Esophagus mucosa (tissue), 1 donor: ENCODE results near the gene PRDM11. TPM values are rescaled to one million over a fixed set of nuclear protein-coding genes. Genes with fewer than 3 reads are reported as not detected.
A peak's percentile ranks its signal among the peaks of the same experiment; 100 is the strongest.

Experiments used
- ATAC-seq: fragments of 200-7000 bp; cut with Tn5 transposase; one replicate; pipeline ENCODE4 v1.9.1; 2020
- total RNA-seq: library from RNA; stranded (reverse); gene quantifications from one replicate; pipeline ENCODE4 v1.2.4, GENCODE V29; 2023
- donor health status: DM: yes; HTN: yes; CAD: no.

Gene PRDM11
- total RNA-seq, 1 donor from 2014 or later, result 5.7 TPM

- ATAC-seq, result no peak
These were observed 66.3 kb downstream of the PRDM11 start for GRCh38 chr11:45212566-45213315.

- ATAC-seq, result no peak
These were observed 66.9 kb downstream of the PRDM11 start for GRCh38 chr11:45213316-45213665.

GRCh38 chr11:45213717-45214116 lies 67.3 kb downstream of the PRDM11 start:
- no peak for ATAC-seq

- no peak for ATAC-seq
These were observed 68.8 kb downstream of the PRDM11 start for GRCh38 chr11:45215098-45215865.

- no peak for ATAC-seq
These were observed 69.6 kb downstream of the PRDM11 start for GRCh38 chr11:45216031-45216430.

GRCh38 chr11:45216901-45217300 lies 70.5 kb downstream of the PRDM11 start:
- ATAC-seq, result no peak

GRCh38 chr11:45217991-45218390 lies 71.6 kb downstream of the PRDM11 start:
- ATAC-seq, result no peak

GRCh38 chr11:45218705-45219104 lies 72.3 kb downstream of the PRDM11 start:
- ATAC-seq, result no peak

- no peak for ATAC-seq
These were observed 73.0 kb downstream of the PRDM11 start for GRCh38 chr11:45219411-45219810.

GRCh38 chr11:45223496-45223895 lies 77.1 kb downstream of the PRDM11 start:
- no peak for ATAC-seq

GRCh38 chr11:45224766-45225165 lies 78.3 kb downstream of the PRDM11 start:
- ATAC-seq, result no peak

- ATAC-seq, result no peak
These were observed 78.8 kb downstream of the PRDM11 start for GRCh38 chr11:45225277-45225676.

- no peak for ATAC-seq
These were observed 79.8 kb downstream of the PRDM11 start for GRCh38 chr11:45225961-45226871.

- ATAC-seq, result no peak
These were observed 80.5 kb downstream of the PRDM11 start for GRCh38 chr11:45226901-45227300.

GRCh38 chr11:45227836-45228235 lies 81.4 kb downstream of the PRDM11 start:
- no peak for ATAC-seq

GRCh38 chr11:45229401-45230020 lies 83.1 kb downstream of the PRDM11 start:
- ATAC-seq, result no peak

- no peak for ATAC-seq
These were observed 86.1 kb downstream of the PRDM11 start for GRCh38 chr11:45232341-45233080.

GRCh38 chr11:45233121-45233803 lies 86.8 kb downstream of the PRDM11 start:
- peak; percentile 81 for ATAC-seq

GRCh38 chr11:45233804-45234170 lies 87.3 kb downstream of the PRDM11 start:
- no peak for ATAC-seq

- ATAC-seq, result no peak
These were observed 88.0 kb downstream of the PRDM11 start for GRCh38 chr11:45234306-45235006.
